Large intestine (tissue), 12 donors: ENCODE data around the gene ZBED4. TPM values are rescaled to one million over a fixed set of nuclear protein-coding genes. Genes with fewer than 3 reads are reported as not detected.

ENCODE experiments used
- DNase-seq, 2 donors: peaks; one replicate each; pipeline versions ENCODE4 v3.0.0 to v3.0.0-alpha.2; 2013
- H3K27ac ChIP-seq: one replicate; pipeline ENCODE4 v1.5.1; 2013; ENCODE audit warnings: low read length
- H3K27me3 ChIP-seq: 2 replicates; pipeline ENCODE4 v1.6.1; 2013; ENCODE audit warnings: low read length; ENCODE audit not compliant: control insufficient read depth, insufficient read depth
- H3K36me3 ChIP-seq: 2 replicates; pipeline ENCODE4 v1.6.1; 2013; ENCODE audit warnings: low read length; ENCODE audit not compliant: control insufficient read depth, insufficient read depth
- H3K4me1 ChIP-seq: one replicate; pipeline ENCODE4 v1.6.1; 2013; ENCODE audit warnings: low read length; ENCODE audit not compliant: control insufficient read depth, insufficient read depth
- H3K4me3 ChIP-seq: one replicate; pipeline ENCODE4 v1.5.1; 2013; ENCODE audit warnings: low read length
- H3K9me3 ChIP-seq: one replicate; pipeline ENCODE4 v1.6.1; 2013; ENCODE audit warnings: mild to moderate bottlenecking, low read depth, low read length, moderate library complexity; ENCODE audit not compliant: control insufficient read depth
- WGBS: methylation state at CpG from one replicate; pipeline ENCODE4 v1.1.5; 2013; ENCODE audit warnings: low lambda C conversion rate; ENCODE audit not compliant: insufficient coverage; 5-methylcytosine and 5-hydroxymethylcytosine counted together
- long read RNA-seq, 11 donors: transcript quantifications; one replicate each; lab custom pipeline, GENCODE V29; 2026
- polyA plus RNA-seq: library from polyadenylated mRNA; unstranded; fragments of 120-200 nt; gene quantifications from one replicate; pipeline ENCODE4 v1.2.1, GENCODE V29; 2013

Gene ZBED4, protein sequence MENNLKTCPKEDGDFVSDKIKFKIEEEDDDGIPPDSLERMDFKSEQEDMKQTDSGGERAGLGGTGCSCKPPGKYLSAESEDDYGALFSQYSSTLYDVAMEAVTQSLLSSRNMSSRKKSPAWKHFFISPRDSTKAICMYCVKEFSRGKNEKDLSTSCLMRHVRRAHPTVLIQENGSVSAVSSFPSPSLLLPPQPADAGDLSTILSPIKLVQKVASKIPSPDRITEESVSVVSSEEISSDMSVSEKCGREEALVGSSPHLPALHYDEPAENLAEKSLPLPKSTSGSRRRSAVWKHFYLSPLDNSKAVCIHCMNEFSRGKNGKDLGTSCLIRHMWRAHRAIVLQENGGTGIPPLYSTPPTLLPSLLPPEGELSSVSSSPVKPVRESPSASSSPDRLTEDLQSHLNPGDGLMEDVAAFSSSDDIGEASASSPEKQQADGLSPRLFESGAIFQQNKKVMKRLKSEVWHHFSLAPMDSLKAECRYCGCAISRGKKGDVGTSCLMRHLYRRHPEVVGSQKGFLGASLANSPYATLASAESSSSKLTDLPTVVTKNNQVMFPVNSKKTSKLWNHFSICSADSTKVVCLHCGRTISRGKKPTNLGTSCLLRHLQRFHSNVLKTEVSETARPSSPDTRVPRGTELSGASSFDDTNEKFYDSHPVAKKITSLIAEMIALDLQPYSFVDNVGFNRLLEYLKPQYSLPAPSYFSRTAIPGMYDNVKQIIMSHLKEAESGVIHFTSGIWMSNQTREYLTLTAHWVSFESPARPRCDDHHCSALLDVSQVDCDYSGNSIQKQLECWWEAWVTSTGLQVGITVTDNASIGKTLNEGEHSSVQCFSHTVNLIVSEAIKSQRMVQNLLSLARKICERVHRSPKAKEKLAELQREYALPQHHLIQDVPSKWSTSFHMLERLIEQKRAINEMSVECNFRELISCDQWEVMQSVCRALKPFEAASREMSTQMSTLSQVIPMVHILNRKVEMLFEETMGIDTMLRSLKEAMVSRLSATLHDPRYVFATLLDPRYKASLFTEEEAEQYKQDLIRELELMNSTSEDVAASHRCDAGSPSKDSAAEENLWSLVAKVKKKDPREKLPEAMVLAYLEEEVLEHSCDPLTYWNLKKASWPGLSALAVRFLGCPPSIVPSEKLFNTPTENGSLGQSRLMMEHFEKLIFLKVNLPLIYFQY
- 13.3 TPM for polyA plus RNA-seq
- long read RNA-seq, donor 1: 0 reads
- long read RNA-seq, donor 2, full-length matches to known transcripts: 4 of 10 reads
- long read RNA-seq, donor 2, partial matches to known transcripts: 0 of 10 reads
- long read RNA-seq, donor 2, other reads (novel, unspliced or antisense): 6 of 10 reads
- long read RNA-seq, donor 3, full-length matches to known transcripts: 5 of 5 reads
- long read RNA-seq, donor 3, partial matches to known transcripts: 0 of 5 reads
- long read RNA-seq, donor 3, other reads (novel, unspliced or antisense): 0 of 5 reads
- long read RNA-seq, donor 4: 0 reads
- long read RNA-seq, donor 5, full-length matches to known transcripts: 4 of 4 reads
- long read RNA-seq, donor 5, partial matches to known transcripts: 0 of 4 reads
- long read RNA-seq, donor 5, other reads (novel, unspliced or antisense): 0 of 4 reads
- long read RNA-seq, donor 6, full-length matches to known transcripts: 7 of 7 reads
- long read RNA-seq, donor 6, partial matches to known transcripts: 0 of 7 reads
- long read RNA-seq, donor 6, other reads (novel, unspliced or antisense): 0 of 7 reads
- long read RNA-seq, donor 7, full-length matches to known transcripts: 1 of 1 reads
- long read RNA-seq, donor 7, partial matches to known transcripts: 0 of 1 reads
- long read RNA-seq, donor 7, other reads (novel, unspliced or antisense): 0 of 1 reads
- long read RNA-seq, donor 8, full-length matches to known transcripts: 6 of 22 reads
- long read RNA-seq, donor 8, partial matches to known transcripts: 6 of 22 reads
- long read RNA-seq, donor 8, other reads (novel, unspliced or antisense): 10 of 22 reads
- long read RNA-seq, donor 9: 0 reads
- long read RNA-seq, donor 10, full-length matches to known transcripts: 6 of 6 reads
- long read RNA-seq, donor 10, partial matches to known transcripts: 0 of 6 reads
- long read RNA-seq, donor 10, other reads (novel, unspliced or antisense): 0 of 6 reads
- long read RNA-seq, donor 11, full-length matches to known transcripts: 4 of 4 reads
- long read RNA-seq, donor 11, partial matches to known transcripts: 0 of 4 reads
- long read RNA-seq, donor 11, other reads (novel, unspliced or antisense): 0 of 4 reads

DNA sequence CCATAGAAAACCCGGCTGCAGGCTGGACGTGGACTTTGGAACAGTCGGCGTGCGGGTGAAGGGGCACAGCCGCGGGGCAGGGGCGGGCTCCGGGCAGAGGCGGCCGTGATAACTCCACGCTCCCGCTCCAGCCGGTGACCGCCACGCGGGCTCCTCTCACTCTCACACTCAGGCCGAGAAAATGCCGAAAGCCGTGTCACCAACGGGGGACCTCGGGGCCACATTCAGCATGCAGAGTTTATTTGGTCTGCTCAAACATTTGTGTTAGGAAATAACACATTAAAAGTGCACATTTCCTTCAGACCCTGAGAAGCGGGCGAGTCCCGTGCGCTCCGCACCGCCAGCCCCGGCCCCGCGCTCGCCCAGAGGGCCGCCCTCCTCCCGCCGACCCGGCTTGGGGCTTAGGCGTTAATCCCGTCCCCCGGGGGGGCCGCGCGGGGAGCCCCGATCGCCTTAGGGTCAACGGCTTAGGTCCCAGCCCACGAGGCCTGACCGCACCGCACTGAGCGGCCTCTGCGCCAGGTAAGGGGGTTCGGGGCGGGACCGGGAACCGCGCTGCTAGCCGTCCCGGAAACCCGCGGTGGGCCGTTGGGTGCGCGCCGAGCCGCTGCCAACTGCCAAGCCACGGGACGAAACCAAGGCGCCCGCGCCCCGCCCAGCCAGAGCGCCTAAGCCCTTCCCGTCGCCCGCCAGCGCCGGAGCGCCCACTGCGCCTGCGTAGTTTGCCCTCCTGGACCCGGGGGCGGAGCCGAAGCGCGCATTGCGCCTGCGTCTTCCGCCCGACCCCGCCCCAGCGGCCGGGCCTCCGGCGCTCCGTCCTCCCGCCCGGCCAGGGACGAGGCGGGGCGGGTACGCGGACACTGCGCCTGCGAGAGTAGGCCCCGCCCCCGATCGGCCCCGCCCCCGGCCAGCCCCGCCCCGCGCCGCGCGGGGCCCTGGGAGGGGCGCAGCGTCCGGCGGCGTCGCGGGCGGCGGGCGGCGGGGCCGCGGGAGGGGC lies at the start of gene ZBED4:
Gene ZBED4 (plus strand): TSS at position 947 of the 997 bp plus-strand sequence. CDS start 29,819 bp downstream, outside the sequence.
- Histone ChIP-seq H3K27ac (peak within 1 kb of the TSS; percentile 99), H3K4me3 (peak within 1 kb of the TSS; percentile 66), H3K4me1 (peaks cover 25% of the 10 kb centered on the region), H3K27me3 (peaks cover 24% of the 10 kb centered on the region), H3K9me3 (no peaks in the 10 kb centered on the region), H3K36me3 (peaks cover 7% of the 10 kb centered on the region)
- no CpG with 5 or more reads among the region's 127 CpGs for WGBS
- DNase-seq: peak; percentile 97 to 98

DNA sequence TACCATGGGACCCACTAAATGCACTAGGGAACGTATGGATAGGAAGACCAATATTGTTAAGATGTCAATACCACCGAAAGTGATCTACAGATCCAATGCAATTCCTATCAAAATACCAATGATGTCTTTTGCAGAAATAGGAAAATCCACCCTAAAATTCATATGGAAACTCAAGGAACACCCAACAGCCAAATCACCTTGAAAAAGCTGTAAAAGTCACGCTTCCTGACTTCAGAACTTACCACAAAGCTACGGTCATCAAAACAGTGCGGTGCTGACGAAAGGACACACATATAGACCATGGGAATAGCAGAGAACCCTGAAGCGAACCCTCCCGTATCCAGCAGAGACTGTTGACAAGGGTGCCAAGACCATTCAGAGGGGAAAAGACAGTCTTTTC lies 46.5 kb upstream of the ZBED4 start:
- no peaks in the 10 kb centered on the region for H3K9me3 ChIP-seq
- H3K4me3 ChIP-seq: no peak overlapping the region
- no peak for DNase-seq
- peaks cover 39% of the 10 kb centered on the region for H3K36me3 ChIP-seq
- no peaks in the 10 kb centered on the region for H3K4me1 ChIP-seq
- no peaks in the 10 kb centered on the region for H3K27me3 ChIP-seq
- WGBS: 100% methylated on average over 6 of the region's 8 CpGs
- no peak overlapping the region for H3K27ac ChIP-seq

DNA sequence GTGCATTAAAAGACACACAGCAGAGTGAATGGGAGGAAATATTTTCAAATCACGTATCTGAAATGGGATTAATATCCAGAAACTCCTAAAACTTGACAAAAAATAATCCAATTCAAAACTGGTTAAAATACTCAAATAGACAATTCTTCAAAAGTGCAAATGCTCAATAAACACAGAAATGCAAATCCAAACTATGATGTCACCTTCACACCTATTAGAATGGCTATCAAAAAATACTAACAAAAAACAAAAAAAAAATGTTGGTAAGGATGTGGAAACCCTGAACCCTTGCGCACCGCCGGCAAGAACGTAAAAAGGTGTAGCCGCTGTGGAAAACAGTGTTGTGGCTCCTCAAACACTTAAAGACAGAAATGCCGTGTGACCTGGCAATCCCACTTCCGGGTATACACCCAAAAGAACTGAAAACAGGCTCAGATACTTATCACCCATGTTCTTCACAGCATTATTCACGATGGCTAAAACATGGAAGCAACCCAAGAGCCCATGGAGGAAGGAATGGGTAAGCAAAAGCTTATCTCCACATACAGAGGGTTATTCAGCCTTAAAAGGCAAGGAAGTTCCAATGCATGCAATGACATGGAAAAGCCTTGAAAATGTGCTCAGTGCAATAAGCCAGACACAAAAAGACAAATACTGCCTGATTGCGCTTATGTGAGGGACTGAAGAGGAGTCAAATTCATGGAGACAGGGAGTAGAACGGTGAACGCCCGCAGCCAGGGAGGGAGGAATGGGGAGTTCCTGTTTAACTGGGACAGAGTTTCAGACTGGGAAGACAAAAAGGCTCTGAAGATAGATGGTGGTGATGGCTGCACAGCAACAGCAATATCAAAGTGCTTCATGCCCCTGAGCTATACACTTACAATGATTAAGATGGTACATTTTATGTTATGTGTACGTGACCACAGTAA lies 45.6 kb upstream of the ZBED4 start:
- WGBS: no CpG with 5 or more reads among the region's 14 CpGs
- Histone ChIP-seq H3K4me3 (no peak overlapping the region), H3K4me1 (no peaks in the 10 kb centered on the region), H3K27ac (no peak overlapping the region), H3K9me3 (no peaks in the 10 kb centered on the region), H3K36me3 (peaks cover 38% of the 10 kb centered on the region), H3K27me3 (no peaks in the 10 kb centered on the region)
- no peak for DNase-seq

GRCh38 chr22:49810363-49811019 lies 43.2 kb upstream of the ZBED4 start:
- Histone ChIP-seq H3K36me3 (peaks cover 33% of the 10 kb centered on the region), H3K4me1 (no peaks in the 10 kb centered on the region), H3K27me3 (no peaks in the 10 kb centered on the region), H3K27ac (no peak overlapping the region), H3K9me3 (no peaks in the 10 kb centered on the region), H3K4me3 (no peak overlapping the region)
- 83% methylated on average over 1 of the region's 5 CpGs for WGBS
- DNase-seq: no peak

- Histone ChIP-seq H3K9me3 (no peaks in the 10 kb centered on the region), H3K4me1 (no peaks in the 10 kb centered on the region), H3K4me3 (no peak overlapping the region), H3K27ac (no peak overlapping the region), H3K36me3 (peaks cover 38% of the 10 kb centered on the region), H3K27me3 (no peaks in the 10 kb centered on the region)
- WGBS: 97% methylated on average over 5 of the region's 18 CpGs
- no peak for DNase-seq
Observed at GRCh38 chr22:49811020-49811791, 42.4 kb upstream of the ZBED4 start.

DNA sequence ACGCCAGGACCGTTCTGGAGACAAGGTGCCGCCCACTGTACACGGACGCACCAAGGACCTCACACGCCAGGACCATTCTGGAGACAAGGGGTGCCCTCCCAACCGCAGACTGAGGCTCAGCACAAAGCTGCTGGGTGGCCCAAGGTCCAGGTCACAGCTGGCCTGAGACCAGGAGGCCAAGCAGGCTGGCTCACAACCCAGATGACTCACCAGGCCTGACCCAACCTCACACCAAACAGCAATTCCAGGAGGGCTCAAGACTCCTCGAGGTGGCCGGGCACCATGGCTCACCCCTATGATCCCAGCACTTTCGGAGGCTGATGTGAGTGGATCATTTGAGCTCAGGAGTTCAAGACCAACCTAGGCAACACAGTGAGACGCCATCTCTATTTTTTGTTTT lies 40.8 kb upstream of the ZBED4 start:
- Histone ChIP-seq H3K9me3 (no peaks in the 10 kb centered on the region), H3K27ac (no peak overlapping the region), H3K4me1 (no peaks in the 10 kb centered on the region), H3K36me3 (peaks cover 49% of the 10 kb centered on the region), H3K4me3 (no peak overlapping the region), H3K27me3 (no peaks in the 10 kb centered on the region)
- no peak for DNase-seq
- WGBS: no CpG with 5 or more reads among the region's 11 CpGs

- H3K9me3 ChIP-seq: no peaks in the 10 kb centered on the region
- WGBS: no CpG with 5 or more reads among the region's 14 CpGs
- no peaks in the 10 kb centered on the region for H3K27me3 ChIP-seq
- no peak overlapping the region for H3K4me3 ChIP-seq
- peaks cover 50% of the 10 kb centered on the region for H3K36me3 ChIP-seq
- DNase-seq: no peak
- no peaks in the 10 kb centered on the region for H3K4me1 ChIP-seq
- H3K27ac ChIP-seq: no peak overlapping the region
Observed at GRCh38 chr22:49814164-49814686, 39.4 kb upstream of the ZBED4 start.
